ENCODE measurements around the gene DLGAP1.

GRCh38 chr18:3581890-3582289 lies 873.2 kb downstream of the DLGAP1 start:
- TF ChIP-seq CTCF (IDR thresholded peaks at IDR 0.05; ENCODE audit: low read depth, low read length) (no peak), EZH2phosphoT487 (IDR thresholded peaks at IDR 0.05; ENCODE audit: low read depth) (no peak)
